OCI-LY7 (cell line): ENCODE measurements around the gene HSPB6.
"Not testable (repeated sequence)": the region's sequence is repeated elsewhere in the genome, so short reads cannot be mapped to it uniquely, and the experiment has no call there.

Experiments used
- EZH2phosphoT487 ChIP-seq: fragments of 200-600 bp; sonication (generic); IDR thresholded peaks from 2 replicates; pipeline ENCODE4 v1.6.1; 2018; ENCODE audit warnings: low read depth, borderline replicate concordance, mild to moderate bottlenecking, mixed run types, antibody characterized with exemption, low read length, moderate library complexity, mixed read lengths
- TF ChIP-seq, protein P1 (sequence below): fragments of 200-600 bp; sonication (generic); conservative IDR thresholded peaks from 2 replicates; pipeline ENCODE4 v1.5.1; 2014; ENCODE audit warnings: mild to moderate bottlenecking, antibody characterized with exemption, low read length, moderate library complexity, mixed read lengths

DNA sequence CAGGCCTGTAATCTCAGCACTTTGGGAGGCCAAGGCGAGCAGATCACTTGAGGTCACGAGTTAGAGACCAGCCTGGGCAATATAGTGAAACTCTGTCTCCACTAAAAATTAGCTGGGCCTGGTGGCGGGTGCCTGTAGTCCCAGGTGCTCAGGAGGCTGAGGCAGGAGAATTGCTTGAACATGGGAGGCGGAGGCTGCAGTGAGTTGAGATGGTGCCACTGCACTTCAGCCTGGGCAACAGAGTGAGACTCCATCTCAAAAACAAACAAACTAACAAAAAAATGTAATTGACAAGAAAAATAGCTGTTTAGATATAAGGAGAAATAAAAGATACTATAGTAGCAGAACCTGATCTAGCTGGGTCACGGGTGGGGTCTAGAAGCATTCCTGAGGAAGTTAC is 15.5 kb upstream of the HSPB6 start:
- TF ChIP-seq, protein P1, sequence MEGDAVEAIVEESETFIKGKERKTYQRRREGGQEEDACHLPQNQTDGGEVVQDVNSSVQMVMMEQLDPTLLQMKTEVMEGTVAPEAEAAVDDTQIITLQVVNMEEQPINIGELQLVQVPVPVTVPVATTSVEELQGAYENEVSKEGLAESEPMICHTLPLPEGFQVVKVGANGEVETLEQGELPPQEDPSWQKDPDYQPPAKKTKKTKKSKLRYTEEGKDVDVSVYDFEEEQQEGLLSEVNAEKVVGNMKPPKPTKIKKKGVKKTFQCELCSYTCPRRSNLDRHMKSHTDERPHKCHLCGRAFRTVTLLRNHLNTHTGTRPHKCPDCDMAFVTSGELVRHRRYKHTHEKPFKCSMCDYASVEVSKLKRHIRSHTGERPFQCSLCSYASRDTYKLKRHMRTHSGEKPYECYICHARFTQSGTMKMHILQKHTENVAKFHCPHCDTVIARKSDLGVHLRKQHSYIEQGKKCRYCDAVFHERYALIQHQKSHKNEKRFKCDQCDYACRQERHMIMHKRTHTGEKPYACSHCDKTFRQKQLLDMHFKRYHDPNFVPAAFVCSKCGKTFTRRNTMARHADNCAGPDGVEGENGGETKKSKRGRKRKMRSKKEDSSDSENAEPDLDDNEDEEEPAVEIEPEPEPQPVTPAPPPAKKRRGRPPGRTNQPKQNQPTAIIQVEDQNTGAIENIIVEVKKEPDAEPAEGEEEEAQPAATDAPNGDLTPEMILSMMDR: not testable (repeated sequence)
- TF ChIP-seq EZH2phosphoT487: not testable (repeated sequence)
